Measurements from ENCODE around the gene FIG4. TPM values are rescaled to one million over a fixed set of nuclear protein-coding genes. Genes with fewer than 3 reads are reported as not detected.

The FIG4 gene
- total RNA-seq, 1 experiment from 2014 or later: 21.3 TPM

- peaks cover 40% of the 10 kb centered on the region for H3K9me3 Mint-ChIP-seq
- no peak for DNase-seq (ENCODE audit: low spot score)
- no peak overlapping the region for H3K4me3 Mint-ChIP-seq
- no peak for ATAC-seq
- no peak for TF ChIP-seq TEAD4 (CRISPR knock-in tag; IDR thresholded peaks at IDR 0.05)
- TF ChIP-seq USF2 (CRISPR knock-in tag; IDR thresholded peaks at IDR 0.05): no peak
- no peak for TF ChIP-seq PRRX2 (CRISPR knock-in tag; IDR thresholded peaks at IDR 0.05)
- no peak for TF ChIP-seq ZNF532 (CRISPR knock-in tag; IDR thresholded peaks at IDR 0.05; ENCODE audit: borderline replicate concordance)
- no peak for TF ChIP-seq HMGA2 (CRISPR knock-in tag; IDR thresholded peaks at IDR 0.05)
- no peak for TF ChIP-seq GABPB1 (CRISPR knock-in tag; IDR thresholded peaks at IDR 0.05)
- no peak for TF ChIP-seq GTF2I (CRISPR knock-in tag; conservative IDR thresholded peaks at IDR 0.05)
- no peak for TF ChIP-seq JAZF1 (CRISPR knock-in tag; IDR thresholded peaks at IDR 0.05)
- ChIA-PET CTCF (no interaction called here), POLR2A (no interaction called here)
- peaks cover 16% of the 10 kb centered on the region for H3K36me3 Mint-ChIP-seq
- H3K27ac Mint-ChIP-seq: no peak overlapping the region
- H3K4me1 Mint-ChIP-seq: no peaks in the 10 kb centered on the region
- H3K27me3 Mint-ChIP-seq (ENCODE audit: low read depth): no peaks in the 10 kb centered on the region
Measured at GRCh38 chr6:109644131-109644530, 47.0 kb upstream of the FIG4 start.

GRCh38 chr6:109653264-109653663, 37.8 kb upstream of the FIG4 start:
- ATAC-seq (no peak), DNase-seq (ENCODE audit: low spot score) (no peak)
- H3K9me3 Mint-ChIP-seq: no peaks in the 10 kb centered on the region
- no peak overlapping the region for H3K4me3 Mint-ChIP-seq
- TF ChIP-seq ATF3 (CRISPR knock-in tag; conservative IDR thresholded peaks at IDR 0.05) (no peak), MLX (CRISPR knock-in tag; IDR thresholded peaks at IDR 0.05) (no peak), JUN (CRISPR knock-in tag; IDR thresholded peaks at IDR 0.05) (no peak)
- H3K36me3 Mint-ChIP-seq: no peaks in the 10 kb centered on the region
- no peaks in the 10 kb centered on the region for H3K4me1 Mint-ChIP-seq
- POLR2A ChIA-PET: no interaction called here
- CTCF ChIA-PET: no interaction called here
- no peak overlapping the region for H3K27ac Mint-ChIP-seq
- H3K27me3 Mint-ChIP-seq (ENCODE audit: low read depth): no peaks in the 10 kb centered on the region; the same call in none of the 2 replicates

- Mint-ChIP-seq H3K27ac (no peak overlapping the region), H3K4me3 (no peak overlapping the region), H3K9me3 (no peaks in the 10 kb centered on the region), H3K27me3 (ENCODE audit: low read depth) (no peaks in the 10 kb centered on the region; the same call in none of the 2 replicates), H3K4me1 (no peaks in the 10 kb centered on the region), H3K36me3 (no peaks in the 10 kb centered on the region)
- no peak for TF ChIP-seq MXD4 (CRISPR knock-in tag; IDR thresholded peaks at IDR 0.05; ENCODE audit: borderline replicate concordance)
- POLR2A ChIA-PET: no interaction called here
- CTCF ChIA-PET: no interaction called here
- ATAC-seq (no peak), DNase-seq (ENCODE audit: low spot score) (no peak)
Measured at GRCh38 chr6:109655761-109656262, 35.3 kb upstream of the FIG4 start.

GRCh38 chr6:109660526-109661320, 30.4 kb upstream of the FIG4 start:
- CTCF ChIA-PET: no interaction called here
- H3K27me3 Mint-ChIP-seq (ENCODE audit: low read depth): no peaks in the 10 kb centered on the region
- H3K27ac Mint-ChIP-seq: no peak overlapping the region
- H3K4me1 Mint-ChIP-seq: no peaks in the 10 kb centered on the region
- POLR2A ChIA-PET: no interaction called here
- H3K4me3 Mint-ChIP-seq: no peak overlapping the region
- DNase-seq (ENCODE audit: low spot score): no peak
- H3K9me3 Mint-ChIP-seq: no peaks in the 10 kb centered on the region
- no peaks in the 10 kb centered on the region for H3K36me3 Mint-ChIP-seq
- ATAC-seq: no peak
- TF ChIP-seq USF1 (CRISPR knock-in tag; IDR thresholded peaks at IDR 0.05) (no peak), CREM (CRISPR knock-in tag; IDR thresholded peaks at IDR 0.05) (no peak), IRF2 (CRISPR knock-in tag; IDR thresholded peaks at IDR 0.05; ENCODE audit: borderline replicate concordance, low read depth) (no peak), ZBTB21 (CRISPR knock-in tag; IDR thresholded peaks at IDR 0.05; ENCODE audit: borderline replicate concordance) (no peak), E2F5 (CRISPR knock-in tag; IDR thresholded peaks at IDR 0.05) (no peak), USF2 (CRISPR knock-in tag; IDR thresholded peaks at IDR 0.05) (no peak), ATF3 (CRISPR knock-in tag; conservative IDR thresholded peaks at IDR 0.05) (no peak)

Data from WTC11 (cell line).